Endothelial cell of umbilical vein (primary cell): ENCODE results near the gene TRPM3.

Source experiments
- EZH2 ChIP-seq: IDR thresholded peaks from 2 replicates; pipeline ENCODE4 v1.6.1; 2012; ENCODE audit warnings: borderline replicate concordance, low read depth, mild to moderate bottlenecking, moderate library complexity, low read length, inconsistent platforms; ENCODE audit not compliant: severe bottlenecking
- FOS ChIP-seq: IDR thresholded peaks from 2 replicates; pipeline ENCODE4 v1.6.1; 2011; ENCODE audit warnings: mild to moderate bottlenecking, low read length, moderate library complexity, borderline replicate concordance; ENCODE audit not compliant: insufficient read depth
- GATA2 ChIP-seq: IDR thresholded peaks from 2 replicates; pipeline ENCODE4 v1.7.0; 2011; ENCODE audit warnings: low read depth, mild to moderate bottlenecking, moderate library complexity, mixed read lengths, low read length; ENCODE audit not compliant: insufficient read length, insufficient read depth
- MYC ChIP-seq: IDR thresholded peaks from one replicate; pipeline ENCODE4 v1.6.1; 2011; ENCODE audit warnings: mild to moderate bottlenecking, low read depth, low read length
- POLR2A ChIP-seq: IDR thresholded peaks from 2 replicates; pipeline ENCODE4 v1.6.1; 2012; ENCODE audit warnings: low read depth, mild to moderate bottlenecking, control low read depth, low read length
- POLR2AphosphoS5 ChIP-seq: IDR thresholded peaks from 2 replicates; pipeline ENCODE4 v1.6.1; 2012; ENCODE audit warnings: low read depth, mild to moderate bottlenecking, control low read depth, low read length, moderate library complexity; ENCODE audit not compliant: insufficient read depth
- TF ChIP-seq, protein P1 (sequence below), 2 donors: IDR thresholded peaks; 1 replicate in 1 of 2; 2 replicates in 1 of 2; pipeline ENCODE4 v1.5.1; 2011; ENCODE audit warnings: low read length in 2 of 2, mild to moderate bottlenecking in 2 of 2, moderate library complexity in 2 of 2, control low read depth in 1 of 2, inconsistent platforms in 1 of 2, low read depth in 1 of 2; ENCODE audit not compliant: insufficient read depth in 1 of 2; ENCODE audit errors: extremely low read depth in 1 of 2
- TF ChIP-seq, protein P2 (sequence below): IDR thresholded peaks from 2 replicates; pipeline ENCODE4 v1.6.1; 2011; ENCODE audit not compliant: insufficient read depth, insufficient read length

DNA sequence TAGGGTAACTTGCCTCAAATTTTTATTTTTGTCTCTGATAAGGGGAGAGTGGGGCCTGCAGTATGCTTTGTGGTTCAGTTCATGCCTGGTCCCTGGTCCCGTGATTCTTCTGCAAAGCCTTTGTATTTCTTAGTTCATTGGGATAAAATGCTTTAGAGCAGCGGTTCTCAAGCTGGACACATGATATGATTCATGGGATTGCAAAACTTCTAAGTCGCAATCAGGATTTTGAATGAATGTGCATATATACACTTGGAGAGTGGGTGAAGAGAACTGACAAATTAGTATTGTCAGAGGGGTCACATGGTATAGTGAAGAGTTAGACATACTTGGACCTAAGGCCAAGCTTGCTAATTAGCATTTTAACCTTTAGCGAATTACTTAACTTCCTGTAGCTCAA is 441.6 kb downstream of the TRPM3 start:
- TF ChIP-seq, protein P1, sequence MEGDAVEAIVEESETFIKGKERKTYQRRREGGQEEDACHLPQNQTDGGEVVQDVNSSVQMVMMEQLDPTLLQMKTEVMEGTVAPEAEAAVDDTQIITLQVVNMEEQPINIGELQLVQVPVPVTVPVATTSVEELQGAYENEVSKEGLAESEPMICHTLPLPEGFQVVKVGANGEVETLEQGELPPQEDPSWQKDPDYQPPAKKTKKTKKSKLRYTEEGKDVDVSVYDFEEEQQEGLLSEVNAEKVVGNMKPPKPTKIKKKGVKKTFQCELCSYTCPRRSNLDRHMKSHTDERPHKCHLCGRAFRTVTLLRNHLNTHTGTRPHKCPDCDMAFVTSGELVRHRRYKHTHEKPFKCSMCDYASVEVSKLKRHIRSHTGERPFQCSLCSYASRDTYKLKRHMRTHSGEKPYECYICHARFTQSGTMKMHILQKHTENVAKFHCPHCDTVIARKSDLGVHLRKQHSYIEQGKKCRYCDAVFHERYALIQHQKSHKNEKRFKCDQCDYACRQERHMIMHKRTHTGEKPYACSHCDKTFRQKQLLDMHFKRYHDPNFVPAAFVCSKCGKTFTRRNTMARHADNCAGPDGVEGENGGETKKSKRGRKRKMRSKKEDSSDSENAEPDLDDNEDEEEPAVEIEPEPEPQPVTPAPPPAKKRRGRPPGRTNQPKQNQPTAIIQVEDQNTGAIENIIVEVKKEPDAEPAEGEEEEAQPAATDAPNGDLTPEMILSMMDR (IDR thresholded peaks at IDR 0.05; ENCODE audit: extremely low read depth in 1 of 2, insufficient read depth in 1 of 2, low read depth in 1 of 2, low read length in 2 of 2) = no peak
- no peak for TF ChIP-seq POLR2A
- TF ChIP-seq MYC = no peak
- TF ChIP-seq, protein P2, sequence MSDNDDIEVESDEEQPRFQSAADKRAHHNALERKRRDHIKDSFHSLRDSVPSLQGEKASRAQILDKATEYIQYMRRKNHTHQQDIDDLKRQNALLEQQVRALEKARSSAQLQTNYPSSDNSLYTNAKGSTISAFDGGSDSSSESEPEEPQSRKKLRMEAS = no peak
- TF ChIP-seq POLR2AphosphoS5 = no peak
- TF ChIP-seq EZH2 = no peak
- TF ChIP-seq FOS = no peak
- no peak for TF ChIP-seq GATA2
